ENCODE data around the gene TRIO. TPM values are rescaled to one million over a fixed set of nuclear protein-coding genes. Genes with fewer than 3 reads are reported as not detected.

TRIO gene
- total and polyA plus RNA-seq, 4 donors: 23.8 to 243 (median 110) TPM

DNA sequence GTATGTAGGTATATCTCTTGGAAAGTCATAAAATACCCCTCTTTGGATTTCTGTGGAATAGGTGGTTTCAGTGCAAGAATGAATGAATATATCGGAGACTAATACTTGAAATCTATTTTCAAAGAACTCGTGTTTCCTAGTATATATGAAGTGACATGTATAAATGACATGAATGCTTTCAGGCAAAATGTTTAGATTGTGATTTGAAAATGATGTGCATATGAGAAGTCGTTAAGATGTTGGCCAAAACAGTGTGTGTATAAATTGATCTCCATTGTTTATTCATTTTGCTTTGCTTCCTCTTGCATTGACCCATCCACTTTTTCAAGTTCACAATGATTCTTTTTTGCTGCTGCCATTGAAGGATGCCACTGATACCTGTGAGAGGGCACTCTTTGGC is 8.3 kb downstream of the TRIO start:
- ATAC-seq (ENCODE audit: insufficient read depth, low FRiP score) (no peak), DNase-seq (peak in 2 of 3 donors; percentile 65 to 72)
- no peaks in the 10 kb centered on the region for H3K9me3 ChIP-seq (ENCODE audit: control insufficient read depth in 4 of 4, insufficient read depth in 3 of 4, low read length in 3 of 4)
- H3K27ac ChIP-seq (ENCODE audit: low read depth in 1 of 2, low read length in 1 of 2): no peak overlapping the region
- peaks cover 26 to 64% (median 47%) of the 10 kb centered on the region in 5 donors for H3K4me1 ChIP-seq (ENCODE audit: control insufficient read depth in 5 of 5, insufficient read depth in 5 of 5, low read length in 5 of 5)
- H3K27me3 ChIP-seq (ENCODE audit: control insufficient read depth in 3 of 3, insufficient read depth in 3 of 3, low read length in 2 of 3): peaks cover 0 to 4% (median 0%) of the 10 kb centered on the region in 3 donors
- 76 to 77% methylated on average over 3 of the region's 3 CpGs for WGBS, 2 donors
- TF ChIP-seq, protein P1, sequence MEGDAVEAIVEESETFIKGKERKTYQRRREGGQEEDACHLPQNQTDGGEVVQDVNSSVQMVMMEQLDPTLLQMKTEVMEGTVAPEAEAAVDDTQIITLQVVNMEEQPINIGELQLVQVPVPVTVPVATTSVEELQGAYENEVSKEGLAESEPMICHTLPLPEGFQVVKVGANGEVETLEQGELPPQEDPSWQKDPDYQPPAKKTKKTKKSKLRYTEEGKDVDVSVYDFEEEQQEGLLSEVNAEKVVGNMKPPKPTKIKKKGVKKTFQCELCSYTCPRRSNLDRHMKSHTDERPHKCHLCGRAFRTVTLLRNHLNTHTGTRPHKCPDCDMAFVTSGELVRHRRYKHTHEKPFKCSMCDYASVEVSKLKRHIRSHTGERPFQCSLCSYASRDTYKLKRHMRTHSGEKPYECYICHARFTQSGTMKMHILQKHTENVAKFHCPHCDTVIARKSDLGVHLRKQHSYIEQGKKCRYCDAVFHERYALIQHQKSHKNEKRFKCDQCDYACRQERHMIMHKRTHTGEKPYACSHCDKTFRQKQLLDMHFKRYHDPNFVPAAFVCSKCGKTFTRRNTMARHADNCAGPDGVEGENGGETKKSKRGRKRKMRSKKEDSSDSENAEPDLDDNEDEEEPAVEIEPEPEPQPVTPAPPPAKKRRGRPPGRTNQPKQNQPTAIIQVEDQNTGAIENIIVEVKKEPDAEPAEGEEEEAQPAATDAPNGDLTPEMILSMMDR (IDR thresholded peaks at IDR 0.05; ENCODE audit: control extremely low read depth, extremely low read depth): no peak
- H3K36me3 ChIP-seq (ENCODE audit: control insufficient read depth in 4 of 4, insufficient read depth in 4 of 4, low read length in 4 of 4): peaks cover 0 to 4% (median 0%) of the 10 kb centered on the region in 4 donors
- no peak overlapping the region for H3K9ac ChIP-seq (ENCODE audit: insufficient read depth in 1 of 2, low read length in 2 of 2)
- no peak overlapping the region for H3K4me3 ChIP-seq

- Histone ChIP-seq H3K9ac (ENCODE audit: insufficient read depth in 1 of 2, low read length in 2 of 2) (no peak overlapping the region), H3K9me3 (ENCODE audit: control insufficient read depth in 4 of 4, insufficient read depth in 3 of 4, low read length in 3 of 4) (no peaks in the 10 kb centered on the region), H3K4me3 (no peak overlapping the region), H3K27ac (ENCODE audit: low read depth in 1 of 2, low read length in 1 of 2) (peak overlapping the region; percentile 43 to 49), H3K27me3 (ENCODE audit: control insufficient read depth in 3 of 3, insufficient read depth in 3 of 3, low read length in 2 of 3) (peaks cover 0 to 4% (median 0%) of the 10 kb centered on the region in 3 donors), H3K36me3 (ENCODE audit: control insufficient read depth in 4 of 4, insufficient read depth in 4 of 4, low read length in 4 of 4) (peaks cover 0 to 4% (median 0%) of the 10 kb centered on the region in 4 donors), H3K4me1 (ENCODE audit: control insufficient read depth in 5 of 5, insufficient read depth in 5 of 5, low read length in 5 of 5) (peaks cover 28 to 67% (median 50%) of the 10 kb centered on the region in 5 donors)
- ATAC-seq (ENCODE audit: insufficient read depth, low FRiP score) (no peak), DNase-seq (no peak)
- WGBS, 2 donors: 81 to 85% methylated on average over 6 of the region's 6 CpGs
- TF ChIP-seq, protein P1 (IDR thresholded peaks at IDR 0.05; ENCODE audit: control extremely low read depth, extremely low read depth): no peak
Observed at GRCh38 chr5:14153071-14153864, 10.1 kb downstream of the TRIO start.

GRCh38 chr5:14153932-14154731 is 11.0 kb downstream of the TRIO start:
- peaks cover 21 to 60% (median 43%) of the 10 kb centered on the region in 5 donors for H3K4me1 ChIP-seq (ENCODE audit: control insufficient read depth in 5 of 5, insufficient read depth in 5 of 5, low read length in 5 of 5)
- TF ChIP-seq, protein P1 (IDR thresholded peaks at IDR 0.05; ENCODE audit: control extremely low read depth, extremely low read depth): no peak
- no peaks in the 10 kb centered on the region for H3K9me3 ChIP-seq (ENCODE audit: control insufficient read depth in 4 of 4, insufficient read depth in 3 of 4, low read length in 3 of 4)
- no peak overlapping the region for H3K4me3 ChIP-seq
- peak overlapping the region; percentile 41 to 67 for H3K9ac ChIP-seq (ENCODE audit: insufficient read depth in 1 of 2, low read length in 2 of 2)
- H3K36me3 ChIP-seq (ENCODE audit: control insufficient read depth in 4 of 4, insufficient read depth in 4 of 4, low read length in 4 of 4): peaks cover 0 to 1% (median 0%) of the 10 kb centered on the region in 4 donors
- H3K27ac ChIP-seq (ENCODE audit: low read depth in 1 of 2, low read length in 1 of 2): peak overlapping the region; percentile 43 to 88
- DNase-seq (peak; percentile 74 to 92 (median 84)), ATAC-seq (ENCODE audit: insufficient read depth, low FRiP score) (peak; percentile 55)
- 10 to 18% methylated on average over 14 of the region's 14 CpGs for WGBS, 2 donors
- H3K27me3 ChIP-seq (ENCODE audit: control insufficient read depth in 3 of 3, insufficient read depth in 3 of 3, low read length in 2 of 3): peaks cover 0 to 4% (median 0%) of the 10 kb centered on the region in 3 donors

Data from lung (tissue), 12 donors.